NT2/D1 (cell line): ENCODE results near the gene ANO1.

Source experiments
- DNase-seq: peaks from one replicate; pipeline ENCODE4 v3.0.0-alpha.2; 2011; ENCODE audit warnings: low read depth, low spot score
- H3K27me3 ChIP-seq: 2 replicates; pipeline ENCODE4 v1.6.0; 2011; ENCODE audit warnings: mild to moderate bottlenecking; ENCODE audit not compliant: insufficient read length, insufficient read depth
- H3K36me3 ChIP-seq: 2 replicates; pipeline ENCODE4 v1.6.1; 2011; ENCODE audit warnings: mild to moderate bottlenecking, low read length, mixed read lengths; ENCODE audit not compliant: insufficient read depth, insufficient read length
- H3K4me1 ChIP-seq: 2 replicates; pipeline ENCODE4 v1.5.1; 2011; ENCODE audit not compliant: insufficient read depth, insufficient read length
- H3K4me3 ChIP-seq: 2 replicates; pipeline ENCODE4 v1.5.1; 2011; ENCODE audit warnings: low read depth; ENCODE audit not compliant: insufficient read length
- H3K9ac ChIP-seq: 2 replicates; pipeline ENCODE4 v1.6.0; 2011; ENCODE audit warnings: low read depth; ENCODE audit not compliant: insufficient read length
- H3K9me3 ChIP-seq: 2 replicates; pipeline ENCODE4 v1.5.1; 2011; ENCODE audit warnings: mild to moderate bottlenecking, low read length; ENCODE audit not compliant: insufficient read depth
- SUZ12 ChIP-seq: IDR thresholded peaks from 2 replicates; pipeline ENCODE4 v1.6.1; 2011; ENCODE audit not compliant: insufficient read length, insufficient read depth; ENCODE audit errors: extremely low read depth
- YY1 ChIP-seq: IDR thresholded peaks from 2 replicates; pipeline ENCODE4 v1.6.1; 2011; ENCODE audit not compliant: insufficient read length, insufficient read depth
- ZNF274 ChIP-seq: IDR thresholded peaks from 2 replicates; pipeline ENCODE4 v1.6.1; 2011; ENCODE audit warnings: mild to moderate bottlenecking, low read depth, low read length

The ANO1 gene

GRCh38 chr11:70111269-70112016, 33.3 kb downstream of the ANO1 start:
- no peak overlapping the region for H3K4me3 ChIP-seq
- H3K27me3 ChIP-seq: no peaks in the 10 kb centered on the region
- TF ChIP-seq ZNF274: no peak
- TF ChIP-seq SUZ12: no peak
- TF ChIP-seq YY1: no peak
- DNase-seq: no peak
- H3K4me1 ChIP-seq: peaks cover 19% of the 10 kb centered on the region
- peak overlapping the region; percentile 32 for H3K9ac ChIP-seq
- no peaks in the 10 kb centered on the region for H3K36me3 ChIP-seq
- H3K9me3 ChIP-seq: no peaks in the 10 kb centered on the region

- H3K4me1 ChIP-seq: peaks cover 19% of the 10 kb centered on the region
- no peaks in the 10 kb centered on the region for H3K9me3 ChIP-seq
- no peak overlapping the region for H3K4me3 ChIP-seq
- H3K9ac ChIP-seq: peak overlapping the region; percentile 32
- no peak for TF ChIP-seq YY1
- no peak for TF ChIP-seq SUZ12
- TF ChIP-seq ZNF274: no peak
- H3K36me3 ChIP-seq: no peaks in the 10 kb centered on the region
- H3K27me3 ChIP-seq: no peaks in the 10 kb centered on the region
- DNase-seq: no peak
These were observed 33.9 kb downstream of the ANO1 start for GRCh38 chr11:70112017-70112434.

GRCh38 chr11:70113801-70114200, 35.7 kb downstream of the ANO1 start:
- Histone ChIP-seq H3K36me3 (no peaks in the 10 kb centered on the region), H3K9me3 (no peaks in the 10 kb centered on the region), H3K4me1 (peaks cover 15% of the 10 kb centered on the region), H3K9ac (no peak overlapping the region), H3K4me3 (no peak overlapping the region), H3K27me3 (no peaks in the 10 kb centered on the region)
- no peak for TF ChIP-seq SUZ12
- no peak for TF ChIP-seq ZNF274
- no peak for TF ChIP-seq YY1
- no peak for DNase-seq

GRCh38 chr11:70115778-70116177, 37.7 kb downstream of the ANO1 start:
- DNase-seq: no peak
- peaks cover 11% of the 10 kb centered on the region for H3K4me1 ChIP-seq
- TF ChIP-seq ZNF274: no peak
- no peak for TF ChIP-seq SUZ12
- no peak for TF ChIP-seq YY1
- no peaks in the 10 kb centered on the region for H3K36me3 ChIP-seq
- H3K9me3 ChIP-seq: no peaks in the 10 kb centered on the region
- no peak overlapping the region for H3K4me3 ChIP-seq
- H3K9ac ChIP-seq: no peak overlapping the region
- no peaks in the 10 kb centered on the region for H3K27me3 ChIP-seq

GRCh38 chr11:70116386-70117065, 38.4 kb downstream of the ANO1 start:
- Histone ChIP-seq H3K9me3 (no peaks in the 10 kb centered on the region), H3K27me3 (no peaks in the 10 kb centered on the region), H3K9ac (no peak overlapping the region), H3K36me3 (no peaks in the 10 kb centered on the region), H3K4me3 (no peak overlapping the region), H3K4me1 (peaks cover 8% of the 10 kb centered on the region)
- no peak for TF ChIP-seq ZNF274
- no peak for DNase-seq

- H3K4me3 ChIP-seq: no peak overlapping the region
- no peak for TF ChIP-seq SUZ12
- no peak for TF ChIP-seq YY1
- TF ChIP-seq ZNF274: no peak
- H3K27me3 ChIP-seq: no peaks in the 10 kb centered on the region
These were observed 39.5 kb downstream of the ANO1 start for GRCh38 chr11:70117567-70118145.

GRCh38 chr11:70118642-70119041, 40.5 kb downstream of the ANO1 start:
- Histone ChIP-seq H3K4me1 (peaks cover 3% of the 10 kb centered on the region), H3K9ac (no peak overlapping the region), H3K9me3 (no peaks in the 10 kb centered on the region), H3K36me3 (no peaks in the 10 kb centered on the region), H3K4me3 (no peak overlapping the region), H3K27me3 (no peaks in the 10 kb centered on the region)
- no peak for DNase-seq
- no peak for TF ChIP-seq YY1
- TF ChIP-seq SUZ12: no peak
- no peak for TF ChIP-seq ZNF274

More at GRCh38 chr11:70117567-70118145, 39.5 kb downstream of the ANO1 start:
- H3K9me3 ChIP-seq: no peaks in the 10 kb centered on the region
- no peaks in the 10 kb centered on the region for H3K36me3 ChIP-seq
- DNase-seq: no peak
- H3K4me1 ChIP-seq: peaks cover 3% of the 10 kb centered on the region
- no peak overlapping the region for H3K9ac ChIP-seq
